ENCODE measurements around the gene OXCT1. TPM values are rescaled to one million over a fixed set of nuclear protein-coding genes. Genes with fewer than 3 reads are reported as not detected.

The OXCT1 gene
- polyA plus RNA-seq (2013, experiment 1 of 2): 15.9 TPM
- polyA plus RNA-seq (2013, experiment 2 of 2): 17.1 TPM

DNA sequence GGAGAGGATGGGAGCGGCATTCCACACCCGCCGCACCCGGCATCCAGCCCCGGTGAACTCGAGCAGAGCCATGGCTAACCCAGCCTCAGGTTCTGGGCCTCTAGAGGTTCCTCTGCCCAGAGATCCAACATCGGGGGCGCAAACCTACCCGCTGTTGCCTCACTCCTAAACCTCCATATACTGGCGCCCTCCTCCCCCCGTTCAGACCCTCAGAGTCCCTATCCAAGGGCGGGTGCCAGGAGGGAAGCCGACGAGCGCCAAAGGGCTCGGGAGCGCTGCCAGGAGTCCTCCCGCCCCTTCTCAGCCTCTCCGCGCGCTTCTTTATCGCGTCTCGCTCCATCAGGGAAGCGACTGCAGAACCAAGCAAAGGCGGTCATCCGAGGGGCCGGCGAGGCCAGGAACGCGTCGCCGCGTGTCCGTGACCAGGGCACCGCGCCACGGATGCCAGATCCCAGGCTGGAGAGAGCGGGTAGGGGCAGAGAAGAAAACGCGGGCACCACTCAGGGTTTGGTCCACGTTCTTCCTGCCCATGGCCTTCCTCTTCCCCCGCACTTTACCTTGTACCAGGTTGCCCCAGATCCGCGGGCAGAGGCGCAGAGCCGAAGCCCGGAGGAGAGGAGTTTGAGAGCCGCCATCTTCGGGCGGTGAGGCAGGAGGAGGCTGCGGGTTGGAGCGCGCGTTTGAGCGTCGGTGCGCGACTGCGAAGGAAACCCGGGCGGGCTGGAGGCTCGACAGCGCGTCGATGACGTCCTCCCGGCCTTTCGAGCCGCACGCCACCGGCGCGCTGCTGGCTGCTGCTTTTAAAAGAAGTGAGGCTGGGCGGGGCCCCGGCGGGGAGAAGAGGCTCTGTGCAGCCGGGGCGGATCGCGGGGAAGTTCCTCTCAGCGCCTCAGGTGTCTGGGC, at the start of gene OXCT1:
Gene OXCT1 (minus strand): TSS at position 702 of the 903 bp plus-strand sequence. CDS start 67 bp downstream, at position 635.
- no CpG with 5 or more reads among the region's 82 CpGs for WGBS (ENCODE audit: extremely low coverage, insufficient coverage, low lambda C conversion rate)
- DNase-seq: peak; percentile 90
- Histone ChIP-seq H3K9ac (ENCODE audit: low read length) (peak within 1 kb of the TSS; percentile 73), H3K79me2 (ENCODE audit: control insufficient read depth, insufficient read depth, low read length) (no peaks in the 10 kb centered on the region), H3K4ac (ENCODE audit: low read depth, low read length) (no peak within 1 kb of the TSS), H2BK5ac (ENCODE audit: low read length) (no peak within 1 kb of the TSS), H3K4me2 (ENCODE audit: low read length) (peak within 1 kb of the TSS; percentile 78), H3K36me3 (ENCODE audit: control insufficient read depth, insufficient read depth, low read length) (no peaks in the 10 kb centered on the region), H4K5ac (ENCODE audit: low read length) (no peak within 1 kb of the TSS), H3K4me1 (ENCODE audit: control insufficient read depth, low read depth, low read length) (peaks cover 4% of the 10 kb centered on the region), H3K56ac (ENCODE audit: low read length) (peak within 1 kb of the TSS; percentile 90), H3K27ac (ENCODE audit: low read depth, low read length) (no peak within 1 kb of the TSS), H4K8ac (ENCODE audit: low read depth, low read length) (no peak within 1 kb of the TSS), H2BK120ac (ENCODE audit: low read depth, low read length) (no peak within 1 kb of the TSS), H3K27me3 (ENCODE audit: insufficient read depth, low read length, poor library complexity) (peaks cover 2% of the 10 kb centered on the region), H3K4me3 (ENCODE audit: low read length) (peak within 1 kb of the TSS; percentile 46), H2AK5ac (ENCODE audit: low read length) (no peak within 1 kb of the TSS), H3K79me1 (ENCODE audit: low read length) (no peaks in the 10 kb centered on the region), H3K18ac (ENCODE audit: low read length) (peak within 1 kb of the TSS; percentile 24), H3K23ac (ENCODE audit: low read length) (peak within 1 kb of the TSS; percentile 11), H2BK15ac (replicated peaks; ENCODE audit: low read depth) (no peak within 1 kb of the TSS)

DNA sequence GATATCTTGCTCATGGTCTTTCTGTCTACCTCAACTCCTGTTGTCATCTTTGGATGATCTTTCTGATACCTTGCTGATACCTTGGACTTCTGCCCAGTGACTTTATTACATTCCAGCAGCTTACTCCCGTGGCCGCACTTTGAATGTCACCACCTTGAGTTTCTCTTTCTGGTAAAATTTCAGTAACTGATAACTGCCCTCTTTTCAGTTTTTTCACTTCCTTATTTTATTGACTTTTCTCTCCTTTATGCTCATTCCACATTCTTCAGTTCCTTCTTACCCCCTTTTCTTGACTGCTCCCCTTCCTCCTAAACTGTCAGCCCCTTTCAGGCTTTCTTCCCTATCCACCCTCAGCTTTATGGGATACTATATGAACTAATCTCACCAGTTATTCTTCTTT, 47.9 kb upstream of the OXCT1 start:
- no peak for DNase-seq
- Histone ChIP-seq H3K23ac (ENCODE audit: low read length) (no peak overlapping the region), H3K4me1 (ENCODE audit: control insufficient read depth, low read depth, low read length) (no peaks in the 10 kb centered on the region), H3K79me2 (ENCODE audit: control insufficient read depth, insufficient read depth, low read length) (no peaks in the 10 kb centered on the region), H2BK120ac (ENCODE audit: low read depth, low read length) (no peak overlapping the region), H4K5ac (ENCODE audit: low read length) (no peak overlapping the region), H3K18ac (ENCODE audit: low read length) (no peak overlapping the region), H4K8ac (ENCODE audit: low read depth, low read length) (no peak overlapping the region), H2AK5ac (ENCODE audit: low read length) (no peak overlapping the region), H3K27me3 (ENCODE audit: insufficient read depth, low read length, poor library complexity) (no peaks in the 10 kb centered on the region), H3K4me2 (ENCODE audit: low read length) (no peak overlapping the region), H2BK5ac (ENCODE audit: low read length) (no peak overlapping the region), H3K4me3 (ENCODE audit: low read length) (no peak overlapping the region), H3K4ac (ENCODE audit: low read depth, low read length) (no peak overlapping the region), H3K27ac (ENCODE audit: low read depth, low read length) (no peak overlapping the region), H2BK15ac (replicated peaks; ENCODE audit: low read depth) (no peak overlapping the region), H3K56ac (ENCODE audit: low read length) (no peak overlapping the region), H3K9ac (ENCODE audit: low read length) (no peak overlapping the region), H3K79me1 (ENCODE audit: low read length) (no peaks in the 10 kb centered on the region), H3K36me3 (ENCODE audit: control insufficient read depth, insufficient read depth, low read length) (no peaks in the 10 kb centered on the region)
- no CpG with 5 or more reads among the region's 2 CpGs for WGBS (ENCODE audit: extremely low coverage, insufficient coverage, low lambda C conversion rate)

DNA sequence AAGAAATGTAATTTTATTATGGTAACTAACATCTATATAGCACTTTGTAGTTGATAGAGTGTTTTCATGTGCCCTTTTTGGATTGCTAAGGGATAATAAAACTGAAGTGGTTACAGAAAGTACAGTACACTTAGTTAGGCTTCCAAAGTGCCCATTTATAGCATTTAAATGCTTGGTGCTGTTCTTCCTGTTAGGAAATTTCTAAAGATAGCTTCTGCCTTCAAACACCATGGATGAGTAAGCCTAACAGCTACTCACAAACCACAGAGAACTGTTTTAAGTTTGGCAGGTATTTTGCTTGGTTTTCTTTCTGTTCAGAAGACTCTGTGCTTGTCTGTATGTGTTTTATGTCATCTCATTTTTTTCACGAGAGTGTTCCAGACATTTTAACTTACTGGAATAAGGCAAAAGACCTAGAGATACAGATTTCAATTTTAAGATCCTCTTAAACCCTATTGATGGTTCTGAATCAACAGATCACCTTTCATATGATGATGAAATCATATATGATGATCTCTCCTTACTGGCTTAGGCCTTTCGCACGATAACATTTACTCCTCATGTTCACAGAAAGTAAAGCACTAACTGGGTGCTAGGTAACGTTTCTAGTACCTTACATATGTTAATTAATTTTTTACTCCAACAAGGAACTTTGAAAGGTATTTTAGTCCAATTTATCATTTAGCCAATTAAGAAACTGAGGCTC, 38.3 kb upstream of the OXCT1 start:
- no peak overlapping the region for H3K27ac ChIP-seq (ENCODE audit: low read depth, low read length)
- WGBS (ENCODE audit: extremely low coverage, insufficient coverage, low lambda C conversion rate): no CpG with 5 or more reads among the region's 4 CpGs

DNA sequence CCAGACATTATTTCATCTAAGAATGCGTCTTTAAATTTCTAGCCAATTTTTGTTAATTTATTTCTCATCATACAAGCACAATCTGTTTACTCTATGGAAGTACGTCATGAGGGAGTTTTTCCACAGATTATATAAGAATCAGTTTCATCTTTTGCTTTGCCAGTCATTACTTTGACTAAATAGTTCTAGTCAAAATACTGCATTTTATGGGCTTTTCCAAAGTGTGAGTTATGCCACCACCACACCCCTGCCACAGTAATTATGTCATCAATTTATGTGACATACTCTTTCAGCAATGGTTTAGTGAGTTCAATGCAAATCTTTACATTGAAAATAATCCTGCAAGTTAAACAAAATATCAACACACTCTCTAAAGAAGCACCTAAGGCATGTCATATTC, 35.9 kb upstream of the OXCT1 start:
- Histone ChIP-seq H3K79me2 (ENCODE audit: control insufficient read depth, insufficient read depth, low read length) (peaks cover 12% of the 10 kb centered on the region), H2BK5ac (ENCODE audit: low read length) (no peak overlapping the region), H4K5ac (ENCODE audit: low read length) (no peak overlapping the region), H3K36me3 (ENCODE audit: control insufficient read depth, insufficient read depth, low read length) (peaks cover 2% of the 10 kb centered on the region), H3K79me1 (ENCODE audit: low read length) (peaks cover 5% of the 10 kb centered on the region), H3K4me3 (ENCODE audit: low read length) (no peak overlapping the region), H2BK15ac (replicated peaks; ENCODE audit: low read depth) (no peak overlapping the region), H3K18ac (ENCODE audit: low read length) (no peak overlapping the region), H2AK5ac (ENCODE audit: low read length) (no peak overlapping the region), H3K4me1 (ENCODE audit: control insufficient read depth, low read depth, low read length) (no peaks in the 10 kb centered on the region), H3K9ac (ENCODE audit: low read length) (no peak overlapping the region), H4K8ac (ENCODE audit: low read depth, low read length) (no peak overlapping the region), H3K27me3 (ENCODE audit: insufficient read depth, low read length, poor library complexity) (no peaks in the 10 kb centered on the region), H3K4ac (ENCODE audit: low read depth, low read length) (no peak overlapping the region), H3K23ac (ENCODE audit: low read length) (no peak overlapping the region), H3K56ac (ENCODE audit: low read length) (no peak overlapping the region), H3K27ac (ENCODE audit: low read depth, low read length) (no peak overlapping the region), H3K4me2 (ENCODE audit: low read length) (no peak overlapping the region), H2BK120ac (ENCODE audit: low read depth, low read length) (no peak overlapping the region)
- no peak for DNase-seq
- WGBS (ENCODE audit: extremely low coverage, insufficient coverage, low lambda C conversion rate): no CpG with 5 or more reads among the region's 2 CpGs

More for the DNA sequence above, 38.3 kb upstream of the OXCT1 start:
- no peak overlapping the region for H3K18ac ChIP-seq (ENCODE audit: low read length)
- H3K27me3 ChIP-seq (ENCODE audit: insufficient read depth, low read length, poor library complexity): no peaks in the 10 kb centered on the region
- no peak for DNase-seq
- H3K79me2 ChIP-seq (ENCODE audit: control insufficient read depth, insufficient read depth, low read length): peaks cover 12% of the 10 kb centered on the region
- H2BK15ac ChIP-seq (replicated peaks; ENCODE audit: low read depth): no peak overlapping the region
- no peak overlapping the region for H3K9ac ChIP-seq (ENCODE audit: low read length)
- H3K4me3 ChIP-seq (ENCODE audit: low read length): no peak overlapping the region
- H3K4me2 ChIP-seq (ENCODE audit: low read length): no peak overlapping the region
- H3K23ac ChIP-seq (ENCODE audit: low read length): no peak overlapping the region
- peaks cover 2% of the 10 kb centered on the region for H3K36me3 ChIP-seq (ENCODE audit: control insufficient read depth, insufficient read depth, low read length)
- no peak overlapping the region for H3K56ac ChIP-seq (ENCODE audit: low read length)
- H2BK5ac ChIP-seq (ENCODE audit: low read length): no peak overlapping the region
- H3K4me1 ChIP-seq (ENCODE audit: control insufficient read depth, low read depth, low read length): no peaks in the 10 kb centered on the region
- no peak overlapping the region for H4K8ac ChIP-seq (ENCODE audit: low read depth, low read length)
- peaks cover 5% of the 10 kb centered on the region for H3K79me1 ChIP-seq (ENCODE audit: low read length)
- no peak overlapping the region for H2BK120ac ChIP-seq (ENCODE audit: low read depth, low read length)
- H4K5ac ChIP-seq (ENCODE audit: low read length): no peak overlapping the region
- no peak overlapping the region for H2AK5ac ChIP-seq (ENCODE audit: low read length)
- no peak overlapping the region for H3K4ac ChIP-seq (ENCODE audit: low read depth, low read length)

DNA sequence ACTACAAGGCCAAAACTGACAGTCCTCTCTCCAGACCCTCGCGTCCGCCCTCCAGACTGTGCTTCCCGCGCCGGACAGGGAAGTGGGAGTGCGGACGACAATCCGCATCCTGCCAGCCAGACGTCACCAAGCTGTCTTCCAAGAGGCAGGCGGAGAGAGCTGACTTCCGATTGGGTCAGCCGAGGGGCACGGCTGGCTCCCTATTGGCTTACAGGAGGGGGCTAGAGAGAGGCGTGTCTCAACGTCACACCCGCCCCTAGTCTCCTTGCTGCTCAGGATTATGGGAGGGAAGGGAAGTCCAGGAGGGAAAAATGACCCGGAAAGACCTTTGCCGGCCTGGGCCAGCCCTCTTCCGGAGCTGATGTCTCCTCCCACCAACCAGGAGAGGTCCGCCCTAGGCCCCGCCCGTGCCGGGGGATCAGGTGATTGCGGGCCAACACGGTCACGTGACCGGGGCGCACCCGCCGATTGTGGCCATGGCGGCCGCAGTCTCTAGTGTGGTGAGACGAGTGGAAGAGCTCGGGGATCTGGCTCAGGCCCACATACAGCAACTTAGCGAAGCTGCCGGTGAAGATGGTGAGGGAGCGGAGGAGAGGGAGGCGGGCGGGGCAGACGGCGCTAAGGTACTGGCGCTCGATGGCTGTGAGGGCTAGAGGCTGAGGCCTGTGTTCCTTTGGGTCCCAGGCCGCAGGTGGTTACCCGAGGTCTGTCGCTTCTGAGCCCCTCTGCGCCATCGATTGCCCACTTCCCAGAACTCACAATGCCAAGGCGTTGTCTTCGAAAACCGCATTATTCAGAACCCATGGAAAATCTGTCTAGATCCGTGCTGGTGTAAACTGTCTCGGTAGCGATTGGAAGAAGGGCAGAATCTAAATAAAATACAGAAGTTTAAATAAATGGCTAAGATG, 33.9 kb upstream of the OXCT1 start, which contains the start of gene RIMOC1:
Gene RIMOC1 (plus strand): TSS at position 453 of the 908 bp plus-strand sequence. CDS start 24 bp downstream, at position 477.
- no peak within 1 kb of the TSS for H2BK5ac ChIP-seq (ENCODE audit: low read length)
- WGBS (ENCODE audit: extremely low coverage, insufficient coverage, low lambda C conversion rate): no CpG with 5 or more reads among the region's 55 CpGs
- H3K36me3 ChIP-seq (ENCODE audit: control insufficient read depth, insufficient read depth, low read length): no peaks in the 10 kb centered on the region

More for the DNA sequence above, 33.9 kb upstream of the OXCT1 start, which contains the start of gene RIMOC1:
- Histone ChIP-seq H3K4me2 (ENCODE audit: low read length) (peak within 1 kb of the TSS; percentile 70), H3K4me3 (ENCODE audit: low read length) (peak within 1 kb of the TSS; percentile 55), H4K8ac (ENCODE audit: low read depth, low read length) (peak within 1 kb of the TSS; percentile 77), H3K4ac (ENCODE audit: low read depth, low read length) (peak within 1 kb of the TSS; percentile 41), H3K27me3 (ENCODE audit: insufficient read depth, low read length, poor library complexity) (no peaks in the 10 kb centered on the region), H3K4me1 (ENCODE audit: control insufficient read depth, low read depth, low read length) (no peaks in the 10 kb centered on the region), H3K56ac (ENCODE audit: low read length) (peak within 1 kb of the TSS; percentile 89), H3K79me1 (ENCODE audit: low read length) (peaks cover 5% of the 10 kb centered on the region), H3K23ac (ENCODE audit: low read length) (no peak within 1 kb of the TSS), H3K18ac (ENCODE audit: low read length) (peak within 1 kb of the TSS; percentile 22), H3K9ac (ENCODE audit: low read length) (peak within 1 kb of the TSS; percentile 90), H4K5ac (ENCODE audit: low read length) (no peak within 1 kb of the TSS), H3K79me2 (ENCODE audit: control insufficient read depth, insufficient read depth, low read length) (peaks cover 12% of the 10 kb centered on the region), H3K27ac (ENCODE audit: low read depth, low read length) (no peak within 1 kb of the TSS), H2BK120ac (ENCODE audit: low read depth, low read length) (no peak within 1 kb of the TSS), H2BK15ac (replicated peaks; ENCODE audit: low read depth) (no peak within 1 kb of the TSS), H2AK5ac (ENCODE audit: low read length) (no peak within 1 kb of the TSS)
- peak; percentile 100 for DNase-seq
